ENCODE measurements around the gene EFNA4. TPM values are rescaled to one million over a fixed set of nuclear protein-coding genes. Genes with fewer than 3 reads are reported as not detected.

Gene EFNA4
- total RNA-seq, 1 experiment from 2014 or later = 11.8 TPM

DNA sequence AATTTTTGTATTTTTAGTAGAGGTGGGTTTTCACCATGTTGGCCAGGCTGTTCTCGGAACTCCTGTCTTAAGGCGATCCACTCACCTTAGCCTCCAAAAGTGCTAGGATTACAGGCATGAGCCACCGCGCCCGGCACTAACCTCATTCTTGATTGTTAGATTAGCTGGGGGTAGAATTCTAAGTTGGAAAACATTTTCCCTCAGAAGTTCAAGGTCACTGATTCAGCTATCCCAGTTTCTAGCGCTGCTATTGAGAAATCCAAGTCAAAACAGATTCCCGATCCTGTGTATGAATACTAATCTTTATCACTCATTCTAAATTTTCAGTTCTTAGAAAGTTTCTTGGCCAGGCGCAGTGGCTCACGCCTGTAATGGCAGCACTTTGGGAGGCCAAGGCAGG, 39.8 kb downstream of the EFNA4 start:
- Histone ChIP-seq H3K23ac (ENCODE audit: insufficient read length, low read depth, low read length) (no peak overlapping the region), H4K5ac (ENCODE audit: insufficient read length, low read depth, low read length) (no peak overlapping the region), H3K4me2 (ENCODE audit: insufficient read depth, insufficient read length, low read length) (no peak overlapping the region), H3K9ac (ENCODE audit: extremely low read depth, insufficient read length, low read length) (no peak overlapping the region), H3K79me1 (ENCODE audit: insufficient read depth, low read depth, low read length, poor library complexity, severe bottlenecking) (no peaks in the 10 kb centered on the region), H2BK20ac (ENCODE audit: low read depth, low read length, poor library complexity, severe bottlenecking) (no peak overlapping the region), H3T11ph (ENCODE audit: low read length) (no peak overlapping the region), H3K23me2 (ENCODE audit: insufficient read length, low read depth, low read length, poor library complexity, severe bottlenecking) (no peaks in the 10 kb centered on the region), H3K4me1 (ENCODE audit: insufficient read depth, low read length) (no peaks in the 10 kb centered on the region), H3K4ac (ENCODE audit: low read depth, low read length) (no peak overlapping the region), H4K8ac (replicated peaks; ENCODE audit: insufficient read length, low read depth, low read length) (no peak overlapping the region), H4K20me1 (ENCODE audit: control insufficient read depth, insufficient read depth, insufficient read length) (no peaks in the 10 kb centered on the region), H3K18ac (ENCODE audit: insufficient read length, low read depth, low read length) (no peak overlapping the region), H3K56ac (ENCODE audit: insufficient read length, low read depth, low read length) (no peak overlapping the region), H3K79me2 (ENCODE audit: insufficient read depth, low read length) (no peaks in the 10 kb centered on the region), H2BK5ac (ENCODE audit: insufficient read length, low read length) (no peak overlapping the region), H3K14ac (ENCODE audit: insufficient read depth, low read length) (no peak overlapping the region), H2BK120ac (ENCODE audit: low read depth, low read length, poor library complexity, severe bottlenecking) (no peak overlapping the region), H3K27ac (ENCODE audit: insufficient read length, low read depth, low read length) (no peak overlapping the region), H3K27me3 (ENCODE audit: insufficient read depth, low read length) (no peaks in the 10 kb centered on the region), H3K9me3 (ENCODE audit: control insufficient read depth, low read depth, low read length) (no peaks in the 10 kb centered on the region), H2BK12ac (ENCODE audit: insufficient read length, low read depth, low read length) (no peak overlapping the region), H2AK5ac (ENCODE audit: insufficient read length, low read length) (no peak overlapping the region), H4K91ac (ENCODE audit: insufficient read length, low read depth, low read length) (no peak overlapping the region), H2BK15ac (ENCODE audit: low read depth, low read length) (no peak overlapping the region), H2AFZ (ENCODE audit: low read length) (no peak overlapping the region)
- no peaks in the 10 kb centered on the region for H3K36me3 Mint-ChIP-seq (ENCODE audit: insufficient read depth in 1 of 3, low read depth in 3 of 3)
- no peak overlapping the region for H3K27ac Mint-ChIP-seq
- WGBS (ENCODE audit: extremely low coverage, insufficient read length, low lambda C conversion rate) = no CpG with 5 or more reads among the region's 9 CpGs
- H3K4me1 Mint-ChIP-seq = no peaks in the 10 kb centered on the region
- DNase-seq = no peak
- TF ChIP-seq, protein P1, sequence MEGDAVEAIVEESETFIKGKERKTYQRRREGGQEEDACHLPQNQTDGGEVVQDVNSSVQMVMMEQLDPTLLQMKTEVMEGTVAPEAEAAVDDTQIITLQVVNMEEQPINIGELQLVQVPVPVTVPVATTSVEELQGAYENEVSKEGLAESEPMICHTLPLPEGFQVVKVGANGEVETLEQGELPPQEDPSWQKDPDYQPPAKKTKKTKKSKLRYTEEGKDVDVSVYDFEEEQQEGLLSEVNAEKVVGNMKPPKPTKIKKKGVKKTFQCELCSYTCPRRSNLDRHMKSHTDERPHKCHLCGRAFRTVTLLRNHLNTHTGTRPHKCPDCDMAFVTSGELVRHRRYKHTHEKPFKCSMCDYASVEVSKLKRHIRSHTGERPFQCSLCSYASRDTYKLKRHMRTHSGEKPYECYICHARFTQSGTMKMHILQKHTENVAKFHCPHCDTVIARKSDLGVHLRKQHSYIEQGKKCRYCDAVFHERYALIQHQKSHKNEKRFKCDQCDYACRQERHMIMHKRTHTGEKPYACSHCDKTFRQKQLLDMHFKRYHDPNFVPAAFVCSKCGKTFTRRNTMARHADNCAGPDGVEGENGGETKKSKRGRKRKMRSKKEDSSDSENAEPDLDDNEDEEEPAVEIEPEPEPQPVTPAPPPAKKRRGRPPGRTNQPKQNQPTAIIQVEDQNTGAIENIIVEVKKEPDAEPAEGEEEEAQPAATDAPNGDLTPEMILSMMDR (conservative IDR thresholded peaks at IDR 0.05) = no peak
- H3K4me3 Mint-ChIP-seq = no peak overlapping the region
- H3K9me3 Mint-ChIP-seq = peaks cover 0 to under 1% of the 10 kb centered on the region in 2 experiments; a peak in 1 of 5 replicates
- peaks cover 49% of the 10 kb centered on the region for H3K27me3 Mint-ChIP-seq (ENCODE audit: low read depth)

Data from H9 (cell line).